Activated T-helper 17 cell treated with anti-CD3 and anti-CD28 coated beads, Interleukin-2, amount 50 U/mL, for 72 hours (primary cell): ENCODE results near the gene MPP4. TPM values are rescaled to one million over a fixed set of nuclear protein-coding genes. Genes with fewer than 3 reads are reported as not detected.
A peak's percentile ranks its signal among the peaks of the same experiment; 100 is the strongest.

Source experiments
- ATAC-seq: fragments of 150-1000 bp; cut with Tn5 transposase; replicated peaks from 2 replicates; pipeline ENCODE4 v1.10.0; 2021; ENCODE audit warnings: mild to moderate bottlenecking, moderate library complexity
- H3K27ac Mint-ChIP-seq: one replicate; pipeline ENCODE4 v1.8.0; 2022; ENCODE audit warnings: mixed read lengths
- H3K27me3 Mint-ChIP-seq: one replicate; pipeline ENCODE4 v1.8.0; 2022; ENCODE audit warnings: mixed read lengths
- H3K36me3 Mint-ChIP-seq: one replicate; pipeline ENCODE4 v1.8.0; 2022; ENCODE audit warnings: low read depth, mild to moderate bottlenecking, mixed read lengths
- H3K4me1 Mint-ChIP-seq: one replicate; pipeline ENCODE4 v1.8.0; 2022; ENCODE audit warnings: mixed read lengths
- H3K4me3 Mint-ChIP-seq: one replicate; pipeline ENCODE4 v1.8.0; 2022; ENCODE audit warnings: mild to moderate bottlenecking, mixed read lengths
- H3K9me3 Mint-ChIP-seq: one replicate; pipeline ENCODE4 v1.8.0; 2022; ENCODE audit warnings: mixed read lengths
- total RNA-seq, 2 donors: library from RNA; stranded (reverse); gene quantifications; one replicate each; pipeline ENCODE4 v1.2.3, GENCODE V29; 2022

MPP4 gene
- not detected for total RNA-seq

DNA sequence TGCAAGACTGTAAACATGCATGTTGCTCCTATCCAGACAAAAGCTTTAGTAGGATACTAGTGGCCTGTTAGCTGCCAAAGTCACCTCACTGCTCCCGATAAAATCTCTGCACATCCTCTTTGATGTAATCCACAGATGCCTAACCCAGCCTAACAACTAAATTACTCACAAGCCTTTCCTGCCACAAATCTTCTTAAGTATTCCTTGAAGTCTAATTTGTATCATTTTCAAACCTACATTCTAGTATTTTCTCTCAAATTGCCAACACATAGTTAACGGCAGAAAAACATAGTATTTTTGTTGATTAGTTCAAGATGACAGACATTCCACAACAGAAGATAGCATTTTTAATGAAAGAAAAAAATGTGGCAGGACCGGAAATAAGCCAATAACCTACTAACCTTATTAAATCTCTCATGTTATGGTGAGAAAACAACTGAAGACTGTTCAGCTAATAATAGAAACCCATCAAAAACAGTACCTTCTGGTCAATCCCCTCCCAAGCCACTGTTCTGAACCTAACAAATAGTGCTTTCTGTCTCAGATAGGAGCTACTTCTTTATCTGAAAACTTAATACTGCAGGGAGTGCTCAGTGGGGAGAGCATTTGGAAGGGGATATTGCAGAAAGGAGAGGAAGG lies at the start of gene MPP4:
Gene MPP4, minus strand, starts transcription at position 57 of the 639 bp plus-strand sequence. CDS start 4,690 bp downstream, outside the sequence.
- no peak for ATAC-seq
- Mint-ChIP-seq H3K9me3 (no peaks in the 10 kb centered on the region), H3K4me3 (no peak within 1 kb of the TSS), H3K27ac (no peak within 1 kb of the TSS), H3K27me3 (no peaks in the 10 kb centered on the region), H3K4me1 (peaks cover 12% of the 10 kb centered on the region), H3K36me3 (peaks cover 20% of the 10 kb centered on the region)

DNA sequence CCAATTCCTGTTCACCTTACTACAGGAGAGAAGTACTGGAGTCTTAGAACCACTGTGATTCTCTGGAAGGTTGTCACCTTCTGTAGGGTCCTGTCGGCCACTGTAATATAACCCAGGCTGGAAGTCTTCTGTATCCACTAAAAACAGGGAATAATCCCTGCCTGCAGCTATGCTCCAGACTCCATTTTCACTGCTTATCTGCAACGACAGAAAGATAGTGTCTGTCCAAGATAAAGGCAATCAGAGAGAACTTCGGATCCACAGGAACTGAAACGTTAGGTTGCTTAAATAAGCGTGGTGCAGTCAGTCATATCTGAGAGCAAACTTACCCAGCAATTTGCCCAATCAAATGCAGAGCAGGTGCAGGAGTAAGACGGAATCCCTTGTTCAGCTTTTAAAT lies 48.1 kb upstream of the MPP4 start:
- Mint-ChIP-seq H3K4me1 (no peaks in the 10 kb centered on the region), H3K27me3 (no peaks in the 10 kb centered on the region), H3K36me3 (peaks cover 59% of the 10 kb centered on the region), H3K4me3 (no peak overlapping the region), H3K27ac (no peak overlapping the region), H3K9me3 (no peaks in the 10 kb centered on the region)
- no peak for ATAC-seq

GRCh38 chr2:201735486-201735885 lies 37.0 kb upstream of the MPP4 start:
- Mint-ChIP-seq H3K9me3 (no peaks in the 10 kb centered on the region), H3K36me3 (peaks cover 42% of the 10 kb centered on the region), H3K27me3 (no peaks in the 10 kb centered on the region), H3K4me3 (no peak overlapping the region), H3K4me1 (no peaks in the 10 kb centered on the region), H3K27ac (no peak overlapping the region)
- no peak for ATAC-seq

- Mint-ChIP-seq H3K27ac (no peak overlapping the region), H3K4me3 (no peak overlapping the region), H3K9me3 (no peaks in the 10 kb centered on the region), H3K36me3 (peaks cover 42% of the 10 kb centered on the region), H3K4me1 (no peaks in the 10 kb centered on the region), H3K27me3 (no peaks in the 10 kb centered on the region)
- no peak for ATAC-seq
Measured at GRCh38 chr2:201734111-201734510, 35.7 kb upstream of the MPP4 start.

GRCh38 chr2:201733544-201733943 lies 35.1 kb upstream of the MPP4 start:
- Mint-ChIP-seq H3K4me1 (no peaks in the 10 kb centered on the region), H3K4me3 (no peak overlapping the region), H3K27me3 (no peaks in the 10 kb centered on the region), H3K9me3 (no peaks in the 10 kb centered on the region), H3K27ac (no peak overlapping the region), H3K36me3 (peaks cover 44% of the 10 kb centered on the region)
- no peak for ATAC-seq

- no peak overlapping the region for H3K4me3 Mint-ChIP-seq
- H3K4me1 Mint-ChIP-seq, result no peaks in the 10 kb centered on the region
- H3K9me3 Mint-ChIP-seq, result no peaks in the 10 kb centered on the region
- H3K27ac Mint-ChIP-seq, result no peak overlapping the region
- H3K27me3 Mint-ChIP-seq, result no peaks in the 10 kb centered on the region
- H3K36me3 Mint-ChIP-seq, result peaks cover 49% of the 10 kb centered on the region
- peak; percentile 76 for ATAC-seq
Measured at GRCh38 chr2:201730651-201731285, 32.3 kb upstream of the MPP4 start.

DNA sequence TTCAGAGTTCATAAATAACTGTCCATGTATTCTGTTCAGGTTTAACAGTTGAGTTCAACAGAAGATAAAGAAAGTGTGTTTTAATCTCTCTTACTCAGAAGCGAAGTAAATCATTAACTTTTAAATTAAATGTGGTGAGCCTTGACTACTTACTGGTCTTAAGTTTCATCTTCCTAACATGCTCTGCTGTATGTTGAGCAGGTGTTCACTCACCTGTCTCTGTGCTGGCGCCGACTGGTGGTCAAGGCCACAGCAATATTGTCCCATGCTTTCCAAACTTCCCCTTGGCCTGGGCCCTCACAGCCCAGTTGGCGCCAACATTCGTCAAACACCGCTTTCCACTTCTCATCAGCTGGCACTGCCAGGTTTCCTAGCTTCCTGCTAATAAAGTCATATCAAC lies 17.0 kb upstream of the MPP4 start:
- ATAC-seq, result no peak
- Mint-ChIP-seq H3K27ac (no peak overlapping the region), H3K27me3 (no peaks in the 10 kb centered on the region), H3K36me3 (peaks cover 77% of the 10 kb centered on the region), H3K4me3 (no peak overlapping the region), H3K9me3 (no peaks in the 10 kb centered on the region), H3K4me1 (no peaks in the 10 kb centered on the region)

DNA sequence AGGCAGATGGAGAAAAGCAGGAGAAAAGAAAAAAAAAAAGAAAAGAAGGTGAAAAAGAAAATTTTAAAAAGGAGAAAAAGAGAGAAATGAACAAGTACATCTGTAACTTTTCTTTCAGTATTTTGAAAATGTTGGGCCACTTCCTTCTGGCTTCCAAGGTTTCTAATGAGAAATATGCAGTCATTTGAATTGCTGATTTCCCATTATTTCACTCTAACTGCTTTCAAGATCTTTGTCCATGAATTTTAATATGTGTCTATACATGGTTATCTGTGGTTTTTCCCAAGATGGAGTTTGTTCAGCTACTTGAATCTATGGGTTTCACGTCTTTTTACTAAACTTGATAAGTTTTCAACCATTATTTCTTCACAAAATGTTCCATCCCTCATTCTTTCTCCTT lies 14.3 kb upstream of the MPP4 start:
- H3K36me3 Mint-ChIP-seq, result peaks cover 80% of the 10 kb centered on the region
- no peaks in the 10 kb centered on the region for H3K27me3 Mint-ChIP-seq
- H3K27ac Mint-ChIP-seq, result no peak overlapping the region
- ATAC-seq, result no peak
- no peaks in the 10 kb centered on the region for H3K4me1 Mint-ChIP-seq
- H3K9me3 Mint-ChIP-seq, result no peaks in the 10 kb centered on the region
- no peak overlapping the region for H3K4me3 Mint-ChIP-seq

GRCh38 chr2:201709747-201710146 lies 11.3 kb upstream of the MPP4 start:
- H3K4me1 Mint-ChIP-seq, result no peaks in the 10 kb centered on the region
- no peaks in the 10 kb centered on the region for H3K27me3 Mint-ChIP-seq
- H3K4me3 Mint-ChIP-seq, result no peak overlapping the region
- peaks cover 80% of the 10 kb centered on the region for H3K36me3 Mint-ChIP-seq
- H3K27ac Mint-ChIP-seq, result no peak overlapping the region
- no peak for ATAC-seq
- no peaks in the 10 kb centered on the region for H3K9me3 Mint-ChIP-seq

DNA sequence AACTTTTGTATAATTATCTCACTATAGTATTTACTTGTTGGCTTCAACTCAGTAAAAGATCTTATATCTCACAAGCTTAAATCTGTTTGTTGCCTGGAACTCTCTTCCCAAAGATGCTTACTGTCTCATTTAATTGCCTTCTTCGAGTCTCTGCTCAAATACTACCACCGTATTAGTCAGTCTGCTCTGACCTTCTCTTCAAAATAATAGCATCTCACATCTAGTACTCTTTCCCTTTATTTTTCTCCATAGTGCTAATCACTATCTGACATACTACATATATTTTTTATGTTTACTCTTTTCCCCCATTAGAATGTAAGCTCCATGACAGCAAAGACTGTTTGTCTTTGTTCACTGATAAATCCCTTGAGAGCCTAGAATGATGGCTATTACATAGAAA lies 10.6 kb upstream of the MPP4 start:
- H3K27me3 Mint-ChIP-seq, result no peaks in the 10 kb centered on the region
- no peaks in the 10 kb centered on the region for H3K9me3 Mint-ChIP-seq
- H3K27ac Mint-ChIP-seq, result no peak overlapping the region
- H3K4me1 Mint-ChIP-seq, result no peaks in the 10 kb centered on the region
- no peak for ATAC-seq
- no peak overlapping the region for H3K4me3 Mint-ChIP-seq
- H3K36me3 Mint-ChIP-seq, result peaks cover 80% of the 10 kb centered on the region

- H3K4me3 Mint-ChIP-seq, result no peak overlapping the region
- no peak for ATAC-seq
- H3K9me3 Mint-ChIP-seq, result no peaks in the 10 kb centered on the region
- no peaks in the 10 kb centered on the region for H3K4me1 Mint-ChIP-seq
- no peaks in the 10 kb centered on the region for H3K27me3 Mint-ChIP-seq
- H3K36me3 Mint-ChIP-seq, result peaks cover 73% of the 10 kb centered on the region
- no peak overlapping the region for H3K27ac Mint-ChIP-seq
Measured at GRCh38 chr2:201707753-201708152, 9.3 kb upstream of the MPP4 start.

DNA sequence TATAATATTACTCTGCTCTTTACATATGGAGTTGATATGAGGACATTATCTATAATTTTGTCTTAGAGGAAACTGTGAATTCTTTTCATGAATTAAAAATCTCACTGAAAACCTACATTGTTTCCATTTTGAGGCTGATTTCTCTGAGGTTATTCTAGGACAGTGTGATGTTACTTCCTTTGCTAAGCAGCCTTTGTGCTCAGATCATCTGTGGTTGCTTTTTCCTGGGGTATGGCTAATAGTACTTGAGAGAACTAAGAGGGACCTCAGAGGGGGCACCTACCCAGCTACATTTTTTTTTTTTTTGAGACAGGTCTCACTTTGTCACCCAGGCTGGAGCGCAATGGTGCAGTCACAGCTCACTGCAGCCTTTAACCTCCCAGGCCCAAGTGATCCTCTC lies 8.7 kb upstream of the MPP4 start:
- H3K36me3 Mint-ChIP-seq, result peaks cover 68% of the 10 kb centered on the region
- H3K4me3 Mint-ChIP-seq, result no peak overlapping the region
- no peak for ATAC-seq
- H3K27ac Mint-ChIP-seq, result no peak overlapping the region
- no peaks in the 10 kb centered on the region for H3K9me3 Mint-ChIP-seq
- no peaks in the 10 kb centered on the region for H3K27me3 Mint-ChIP-seq
- H3K4me1 Mint-ChIP-seq, result no peaks in the 10 kb centered on the region

DNA sequence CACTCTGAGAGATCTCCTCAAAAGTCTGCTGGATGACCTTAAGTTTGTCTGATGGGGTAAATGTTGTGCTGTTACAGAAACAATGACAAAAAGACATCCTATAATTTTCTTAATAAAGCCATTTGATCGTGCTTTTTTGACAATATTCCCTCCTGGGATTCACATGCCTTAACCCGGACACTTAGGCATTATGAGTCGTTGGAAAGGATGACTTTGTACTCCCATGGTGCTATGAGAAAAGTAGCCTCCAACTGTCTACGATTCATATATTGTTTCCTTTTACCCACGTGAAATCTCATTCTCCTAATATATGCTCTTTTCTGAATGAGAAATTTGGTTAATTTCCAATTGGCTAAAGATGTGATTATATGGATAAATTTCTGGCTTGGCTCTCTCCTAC lies 6.1 kb upstream of the MPP4 start:
- Mint-ChIP-seq H3K27me3 (no peaks in the 10 kb centered on the region), H3K9me3 (no peaks in the 10 kb centered on the region), H3K27ac (no peak overlapping the region), H3K36me3 (peaks cover 72% of the 10 kb centered on the region), H3K4me3 (no peak overlapping the region), H3K4me1 (no peaks in the 10 kb centered on the region)
- no peak for ATAC-seq

- H3K27me3 Mint-ChIP-seq, result no peaks in the 10 kb centered on the region
- ATAC-seq, result no peak
Measured at GRCh38 chr2:201701646-201702045, 3.2 kb upstream of the MPP4 start.

DNA sequence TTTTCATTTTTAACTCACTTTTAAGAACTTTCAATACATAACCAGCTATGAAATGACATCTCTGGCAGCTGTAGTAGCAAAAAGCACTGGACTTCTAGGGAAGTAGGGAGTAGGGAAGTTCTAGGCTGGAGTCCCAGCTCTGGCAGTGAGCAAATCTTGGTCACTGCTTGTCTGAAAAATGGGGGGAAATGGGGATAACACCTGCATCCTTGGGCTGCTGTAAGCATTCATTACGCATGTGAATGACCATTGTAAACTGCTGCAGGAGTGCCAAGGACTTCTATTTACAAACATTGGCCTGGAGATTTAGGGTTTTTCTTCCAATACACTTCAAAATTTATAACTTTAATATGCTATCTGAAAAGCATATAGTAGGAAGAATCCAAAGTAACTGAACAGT lies 972 bp upstream of the MPP4 start:
- no peak for ATAC-seq
- Mint-ChIP-seq H3K36me3 (peaks cover 27% of the 10 kb centered on the region), H3K9me3 (no peaks in the 10 kb centered on the region), H3K4me1 (peaks cover 12% of the 10 kb centered on the region), H3K27ac (no peak overlapping the region), H3K27me3 (no peaks in the 10 kb centered on the region), H3K4me3 (no peak overlapping the region)

More at GRCh38 chr2:201701646-201702045, 3.2 kb upstream of the MPP4 start:
- H3K4me3 Mint-ChIP-seq, result no peak overlapping the region
- H3K4me1 Mint-ChIP-seq, result peaks cover 12% of the 10 kb centered on the region
- H3K36me3 Mint-ChIP-seq, result peaks cover 44% of the 10 kb centered on the region
- no peak overlapping the region for H3K27ac Mint-ChIP-seq
- H3K9me3 Mint-ChIP-seq, result no peaks in the 10 kb centered on the region
